ENCODE results near the gene HSPA12B.

Gene HSPA12B, protein sequence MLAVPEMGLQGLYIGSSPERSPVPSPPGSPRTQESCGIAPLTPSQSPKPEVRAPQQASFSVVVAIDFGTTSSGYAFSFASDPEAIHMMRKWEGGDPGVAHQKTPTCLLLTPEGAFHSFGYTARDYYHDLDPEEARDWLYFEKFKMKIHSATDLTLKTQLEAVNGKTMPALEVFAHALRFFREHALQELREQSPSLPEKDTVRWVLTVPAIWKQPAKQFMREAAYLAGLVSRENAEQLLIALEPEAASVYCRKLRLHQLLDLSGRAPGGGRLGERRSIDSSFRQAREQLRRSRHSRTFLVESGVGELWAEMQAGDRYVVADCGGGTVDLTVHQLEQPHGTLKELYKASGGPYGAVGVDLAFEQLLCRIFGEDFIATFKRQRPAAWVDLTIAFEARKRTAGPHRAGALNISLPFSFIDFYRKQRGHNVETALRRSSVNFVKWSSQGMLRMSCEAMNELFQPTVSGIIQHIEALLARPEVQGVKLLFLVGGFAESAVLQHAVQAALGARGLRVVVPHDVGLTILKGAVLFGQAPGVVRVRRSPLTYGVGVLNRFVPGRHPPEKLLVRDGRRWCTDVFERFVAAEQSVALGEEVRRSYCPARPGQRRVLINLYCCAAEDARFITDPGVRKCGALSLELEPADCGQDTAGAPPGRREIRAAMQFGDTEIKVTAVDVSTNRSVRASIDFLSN

DNA sequence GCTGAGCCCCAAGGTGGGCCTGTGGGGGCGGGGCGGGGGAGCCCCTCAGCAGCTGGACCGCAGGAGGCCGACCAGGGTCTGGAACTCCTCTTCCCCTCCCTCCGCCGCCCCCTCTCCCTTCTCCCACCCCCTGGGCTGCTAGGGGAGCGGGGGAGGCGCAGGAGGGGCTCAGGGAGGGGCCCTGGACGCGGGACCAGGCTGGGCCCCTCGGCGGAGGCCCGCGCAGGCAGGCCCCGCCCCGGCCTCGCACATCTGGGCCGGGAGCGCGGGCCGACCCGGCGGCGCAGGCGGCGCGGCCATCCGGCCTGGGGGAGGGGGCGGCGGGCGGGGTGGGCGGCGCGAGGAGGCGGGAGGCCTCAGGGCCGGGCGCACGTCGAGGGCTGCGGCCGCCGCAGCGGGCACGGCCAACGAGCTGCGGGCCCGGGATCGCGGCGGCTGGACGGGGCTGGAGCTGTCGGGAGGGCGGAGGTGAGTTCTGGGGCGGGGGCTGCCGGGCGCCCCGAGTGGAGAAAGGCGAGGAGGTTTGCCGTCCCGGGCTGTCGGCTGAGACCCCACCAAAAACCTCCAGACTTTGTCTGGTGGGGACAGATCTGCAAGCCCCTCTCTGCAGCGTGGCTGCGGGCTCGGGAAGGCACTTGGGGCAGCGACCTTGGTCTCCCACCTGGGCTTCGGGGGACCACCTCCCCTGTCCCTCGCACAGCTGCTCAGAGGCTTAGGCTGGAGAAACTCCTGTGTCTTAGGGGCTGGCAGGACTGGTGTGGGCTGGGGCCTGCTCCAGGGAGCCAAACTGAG, at the start of gene HSPA12B:
Gene HSPA12B (plus strand): TSS at position 359 of the 792 bp plus-strand sequence. CDS start 5,990 bp downstream, outside the sequence.
- DNase-seq (ENCODE audit: low spot score) = no peak

DNA sequence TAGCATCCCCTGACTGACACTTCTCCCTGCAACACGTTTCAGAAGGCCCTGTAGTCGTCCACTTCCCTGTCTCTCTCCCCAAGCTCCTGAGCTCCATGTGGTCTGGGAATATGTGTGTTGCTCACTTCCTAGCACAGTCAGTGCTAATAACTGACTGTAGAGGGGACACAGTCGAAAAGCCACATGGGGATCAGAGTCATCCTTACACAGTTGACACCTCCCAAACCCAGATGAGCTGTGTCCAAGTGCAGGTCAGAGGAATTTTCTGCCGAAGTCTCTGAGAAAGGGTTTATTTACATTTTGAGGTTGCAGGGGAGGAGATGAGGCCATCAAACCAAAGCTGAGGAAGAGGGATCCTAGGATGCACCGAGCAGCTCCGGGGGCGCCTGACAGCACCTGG, 47.1 kb upstream of the HSPA12B start:
- DNase-seq (ENCODE audit: low spot score) = no peak

DNA sequence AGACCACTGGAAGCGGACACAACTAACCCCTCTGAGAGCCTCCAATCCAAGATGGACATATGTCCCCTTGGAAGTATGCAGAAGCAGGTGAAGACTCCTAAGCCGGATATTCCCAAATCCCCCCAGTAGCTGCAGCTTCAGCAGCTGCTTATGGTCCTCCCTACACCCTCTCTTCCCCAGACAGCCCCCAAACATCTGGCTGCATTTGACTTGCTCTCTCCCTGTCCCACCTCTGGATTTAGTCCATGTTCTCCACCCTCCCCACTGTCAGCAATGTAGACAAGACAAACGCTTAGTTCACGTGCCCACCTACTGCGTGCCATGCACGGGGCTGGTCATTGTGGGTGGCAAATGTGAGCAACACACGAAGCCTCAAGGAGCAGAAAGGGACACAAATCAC, 46.1 kb upstream of the HSPA12B start:
- no peak for DNase-seq (ENCODE audit: low spot score)

DNA sequence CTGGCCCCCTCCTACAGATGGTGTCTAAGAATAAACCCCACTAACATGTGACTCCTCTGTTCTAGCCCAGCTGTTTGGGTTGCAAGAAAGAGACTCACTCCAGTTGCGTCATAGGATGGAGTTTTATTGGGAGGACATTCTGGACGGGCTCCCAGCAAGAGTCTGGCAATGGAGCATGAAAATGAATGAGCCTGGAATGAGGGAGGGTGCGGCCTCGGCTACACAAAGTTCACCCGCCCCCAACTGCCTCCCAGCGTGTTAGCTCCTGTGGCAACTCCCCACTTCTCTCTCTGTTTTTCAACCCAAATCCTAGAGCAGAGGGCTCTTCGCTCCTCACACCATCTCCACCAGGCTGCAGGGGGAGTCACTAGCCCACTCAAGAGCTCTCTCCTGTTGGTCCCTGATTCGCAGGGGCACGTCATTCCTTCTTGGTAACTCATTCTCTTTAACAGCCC, 45.6 kb upstream of the HSPA12B start:
- DNase-seq (ENCODE audit: low spot score) = no peak

DNA sequence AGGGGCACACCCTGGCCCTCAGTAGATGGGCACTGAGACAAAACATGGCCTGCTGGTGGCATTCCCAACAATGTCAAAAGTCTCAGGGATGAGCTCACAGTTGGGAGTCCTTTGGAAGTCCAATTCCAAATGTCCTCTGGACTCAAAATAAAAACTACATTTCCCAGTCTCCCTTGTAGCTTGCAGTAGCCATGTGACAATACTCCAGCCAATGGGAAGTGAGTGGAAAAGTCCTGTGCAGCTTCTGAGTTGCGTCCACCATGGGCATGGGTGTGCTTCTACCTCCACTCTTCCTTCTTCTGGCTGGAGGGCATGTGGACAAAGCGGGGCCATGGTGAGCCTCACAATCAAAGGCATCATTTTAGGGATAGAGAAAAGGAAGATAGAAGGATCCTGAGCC, 44.8 kb upstream of the HSPA12B start:
- DNase-seq (ENCODE audit: low spot score) = no peak

DNA sequence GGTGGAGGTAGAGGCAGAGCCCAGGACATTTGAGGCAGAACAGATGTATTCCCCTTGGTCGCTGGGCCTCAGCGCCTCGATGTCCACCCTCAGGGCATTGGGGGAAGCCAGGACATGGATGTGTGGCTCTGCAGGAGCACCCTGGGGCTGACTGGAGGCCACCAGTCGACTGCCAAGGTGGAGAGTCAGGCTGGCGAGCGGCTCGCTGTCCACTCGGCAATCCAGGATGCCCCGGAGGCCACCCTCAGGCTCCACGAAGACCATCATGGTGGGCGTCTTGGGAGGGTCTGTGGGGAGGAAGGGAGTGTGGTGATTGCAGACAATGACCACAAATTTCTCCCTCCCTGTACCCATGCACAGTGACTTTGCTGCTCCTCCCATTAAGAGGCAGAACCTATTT, 42.5 kb upstream of the HSPA12B start:
- DNase-seq (ENCODE audit: low spot score) = no peak

DNA sequence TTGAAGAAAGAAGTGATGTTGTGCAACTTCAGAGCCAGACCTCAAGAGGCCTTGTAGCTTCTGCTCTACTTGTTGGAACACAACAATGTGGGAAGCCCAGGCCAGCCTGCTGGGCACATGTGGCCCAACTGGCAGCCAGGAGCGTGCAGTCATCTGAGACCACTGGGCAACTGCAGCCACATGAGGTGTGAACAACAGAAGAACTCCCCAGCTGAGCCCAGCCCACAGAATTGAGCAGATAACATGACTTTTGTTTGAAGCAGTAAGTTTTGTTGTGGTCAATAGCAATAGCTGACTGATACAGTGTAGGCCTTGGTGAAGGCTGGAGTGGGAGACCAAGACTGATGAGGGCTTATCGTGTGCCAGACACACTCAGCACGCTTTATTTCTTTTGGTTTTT, 42.1 kb upstream of the HSPA12B start:
- DNase-seq (ENCODE audit: low spot score) = no peak

DNA sequence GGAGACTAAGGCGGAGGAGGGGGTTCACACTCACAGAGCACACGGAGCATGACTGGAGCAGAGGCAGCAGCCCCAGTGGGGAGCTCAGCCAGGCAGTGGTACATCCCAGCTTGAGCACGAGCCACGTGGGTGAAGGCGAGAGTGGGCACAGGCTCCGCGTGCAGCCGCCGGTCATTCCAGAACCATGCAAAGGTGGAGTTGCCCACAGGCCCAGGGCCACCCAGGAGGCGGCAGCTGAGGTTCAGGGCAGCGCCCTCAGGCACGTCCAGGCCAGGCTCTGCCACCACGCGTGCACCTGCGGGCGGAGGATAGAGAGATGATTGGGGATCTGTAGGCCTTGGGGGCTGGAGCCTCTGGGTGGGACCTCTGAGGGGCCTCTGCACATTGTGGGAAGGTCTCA, 41.2 kb upstream of the HSPA12B start:
- no peak for DNase-seq (ENCODE audit: low spot score)

DNA sequence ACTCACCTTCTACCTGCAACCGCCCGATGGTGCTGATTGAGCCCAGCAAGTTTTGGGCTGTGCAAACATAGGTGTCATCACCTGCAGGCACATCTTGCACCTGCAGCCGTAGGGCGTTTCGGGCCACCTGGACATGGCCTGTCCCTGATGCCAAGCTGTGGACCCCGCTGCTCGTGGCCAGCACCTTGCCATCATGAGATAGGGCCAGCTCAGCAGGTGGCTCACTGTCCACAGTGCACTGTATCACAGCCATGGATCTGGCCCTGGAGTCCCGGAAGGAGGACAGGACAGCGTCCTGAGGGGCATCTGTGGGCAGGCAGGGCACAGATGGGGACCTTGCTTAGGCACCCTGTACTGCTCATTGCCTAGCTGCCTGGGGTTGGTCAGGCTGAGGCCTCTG, 40.6 kb upstream of the HSPA12B start:
- DNase-seq (ENCODE audit: low spot score) = no peak

DNA sequence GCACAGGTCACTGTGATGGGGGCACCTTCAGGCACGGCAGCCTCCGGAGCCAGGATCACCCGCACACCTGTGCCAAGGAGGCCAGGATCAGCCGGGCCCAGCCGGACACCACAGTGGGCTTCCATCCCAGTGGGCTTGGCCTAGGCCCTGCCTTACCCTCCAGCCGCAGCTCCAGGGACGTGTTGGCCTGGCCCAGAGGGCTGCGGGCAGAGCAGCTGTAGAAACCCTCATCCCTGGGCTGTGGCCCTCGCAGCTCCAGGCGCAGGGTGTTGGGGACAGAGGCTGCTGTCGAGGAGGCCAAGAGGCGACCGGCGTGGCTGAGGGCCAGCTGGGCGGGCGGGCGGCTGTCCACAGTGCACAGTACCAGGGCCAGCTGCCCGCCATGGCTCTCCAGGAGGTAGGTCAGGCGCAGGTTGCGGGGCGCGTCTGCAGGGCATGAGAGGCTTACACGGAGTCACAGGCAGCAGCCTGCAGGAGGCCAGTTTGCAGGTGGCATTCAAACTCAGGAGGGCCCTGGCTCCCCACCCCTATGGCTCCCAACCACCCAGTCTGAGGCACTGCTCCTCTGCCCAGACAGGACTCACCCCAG, 39.7 kb upstream of the HSPA12B start:
- no peak for DNase-seq (ENCODE audit: low spot score)

DNA sequence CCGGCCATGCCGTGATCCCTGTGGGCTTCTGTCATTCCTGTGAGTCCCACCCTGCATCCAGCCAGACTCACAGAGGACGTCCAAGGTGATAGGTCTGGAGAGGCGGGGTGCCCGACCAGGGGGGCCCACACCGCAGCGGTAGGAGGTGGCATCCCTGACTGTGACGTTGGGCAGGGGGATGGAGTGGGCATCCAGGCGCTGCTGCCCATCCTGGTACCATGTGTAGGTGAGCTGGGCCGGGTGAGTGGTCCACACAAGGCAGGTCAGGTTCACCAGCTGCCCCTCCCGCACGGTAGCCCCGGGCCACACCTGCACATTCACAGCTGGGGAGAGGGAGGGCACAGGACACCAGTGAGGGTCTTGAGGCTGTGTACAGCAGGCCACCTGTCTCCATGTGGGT, 39.1 kb upstream of the HSPA12B start:
- no peak for DNase-seq (ENCODE audit: low spot score)

DNA sequence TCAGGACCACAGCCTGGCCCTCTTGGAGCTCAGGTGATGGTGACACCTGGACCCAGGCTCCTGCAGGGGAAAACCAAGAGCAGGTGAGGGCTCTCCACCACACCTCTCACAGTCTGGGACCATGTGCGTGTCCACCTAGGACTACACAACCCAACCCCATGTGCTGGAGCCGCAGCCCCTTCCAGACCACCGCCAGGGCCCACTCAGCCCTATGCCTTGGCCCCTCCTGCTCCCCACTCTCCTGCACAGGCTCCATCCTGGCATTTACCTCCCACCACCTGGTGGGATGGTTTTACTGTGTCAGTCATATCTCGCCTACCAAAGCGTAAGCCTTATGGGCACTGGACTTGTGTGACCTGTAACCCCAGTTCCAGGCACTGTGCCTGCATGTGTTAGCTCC, 37.6 kb upstream of the HSPA12B start:
- DNase-seq (ENCODE audit: low spot score) = no peak

DNA sequence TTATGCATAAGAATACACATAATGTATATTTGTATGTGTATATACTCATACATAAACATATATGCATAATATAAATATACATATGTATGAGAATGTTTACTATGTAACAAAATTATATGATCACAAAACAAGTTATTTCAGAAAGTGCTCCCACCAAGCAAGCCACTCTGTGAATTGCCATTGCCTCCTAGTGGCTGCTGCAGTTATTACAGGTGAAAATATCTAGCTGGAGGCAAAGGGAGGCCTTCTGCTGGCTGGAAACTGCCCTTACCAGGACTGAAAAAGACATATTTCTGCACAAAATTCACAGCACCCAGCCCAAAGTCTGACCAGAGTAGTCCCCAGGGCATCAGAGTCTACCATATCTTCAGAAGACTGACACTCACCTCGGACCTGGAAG, 36.3 kb upstream of the HSPA12B start:
- DNase-seq (ENCODE audit: low spot score) = peak; percentile 67

DNA sequence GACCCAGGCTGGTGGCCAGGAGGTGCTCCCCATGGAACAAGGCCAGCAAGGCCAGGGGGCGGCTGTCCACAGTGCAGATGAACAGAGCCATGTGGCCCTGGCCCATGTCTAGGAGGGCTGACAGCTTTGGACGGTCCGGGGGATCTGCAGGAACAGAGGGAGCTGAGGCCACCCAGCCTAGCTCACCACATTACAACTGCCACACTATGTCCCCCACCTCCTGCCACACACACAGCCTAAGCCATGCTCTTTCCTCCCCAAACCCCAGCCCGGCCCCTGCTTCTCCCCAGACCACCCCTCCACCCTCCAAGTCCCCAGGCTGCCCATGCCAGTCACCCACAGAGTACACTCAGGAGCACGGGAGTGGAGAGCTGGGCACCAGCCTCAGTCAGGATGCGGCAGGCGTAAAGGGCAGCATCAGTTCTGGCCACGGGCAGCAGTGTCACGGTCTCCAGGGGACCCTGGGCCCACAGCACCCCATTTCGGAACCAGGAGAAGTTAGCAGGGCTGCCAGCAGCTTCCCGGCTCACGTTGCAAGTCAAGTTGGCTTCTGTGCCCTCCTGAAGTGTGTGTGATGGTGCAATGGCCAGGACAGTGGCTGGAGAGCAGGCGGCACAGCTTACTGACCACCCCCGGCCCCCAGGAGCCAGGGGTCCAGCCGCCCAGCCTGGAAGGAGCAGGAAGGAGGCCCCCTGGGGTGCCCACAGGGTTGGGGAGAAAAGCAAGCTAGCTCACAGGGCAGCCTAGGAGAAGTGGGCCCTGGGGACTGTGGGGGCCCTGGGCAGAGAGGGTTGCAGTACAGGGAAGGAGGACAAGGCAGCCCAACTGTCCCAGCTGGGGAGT, 35.5 kb upstream of the HSPA12B start:
- DNase-seq (ENCODE audit: low spot score) = no peak

DNA sequence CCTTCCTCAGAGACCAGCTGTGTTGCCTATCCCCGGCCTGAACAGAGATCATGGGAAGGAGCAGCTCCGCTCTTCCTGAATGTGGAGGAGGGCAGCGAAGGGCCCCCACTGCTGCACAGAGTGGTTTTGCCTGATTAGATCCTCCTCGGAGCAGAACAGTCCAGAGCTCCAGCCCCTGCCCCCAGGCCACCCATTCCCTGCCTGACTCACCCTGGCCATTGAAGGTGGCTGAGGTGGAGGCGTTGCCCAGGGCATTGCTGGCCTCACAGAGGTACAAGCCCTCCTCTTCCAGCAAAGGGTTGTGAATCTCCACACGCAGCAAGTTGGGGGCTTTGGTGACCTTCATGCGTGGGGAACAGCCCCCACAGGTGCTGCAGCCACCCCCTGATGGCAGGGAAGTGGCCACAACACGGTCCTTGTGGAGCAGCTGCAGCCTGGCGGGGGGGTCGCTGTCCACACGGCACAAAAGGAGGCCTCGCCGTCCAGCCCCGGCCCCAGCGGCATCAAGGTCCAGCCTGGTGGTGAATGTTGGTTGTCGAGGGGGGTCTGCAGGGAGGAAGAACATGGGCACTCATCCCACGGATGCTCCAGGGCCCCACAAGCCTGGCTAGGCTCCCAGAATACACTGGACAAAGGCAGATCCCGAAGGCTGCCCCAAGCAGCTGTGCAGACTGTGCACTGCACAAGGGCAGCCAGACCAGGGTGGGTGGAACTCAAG, 34.7 kb upstream of the HSPA12B start:
- DNase-seq (ENCODE audit: low spot score) = no peak

DNA sequence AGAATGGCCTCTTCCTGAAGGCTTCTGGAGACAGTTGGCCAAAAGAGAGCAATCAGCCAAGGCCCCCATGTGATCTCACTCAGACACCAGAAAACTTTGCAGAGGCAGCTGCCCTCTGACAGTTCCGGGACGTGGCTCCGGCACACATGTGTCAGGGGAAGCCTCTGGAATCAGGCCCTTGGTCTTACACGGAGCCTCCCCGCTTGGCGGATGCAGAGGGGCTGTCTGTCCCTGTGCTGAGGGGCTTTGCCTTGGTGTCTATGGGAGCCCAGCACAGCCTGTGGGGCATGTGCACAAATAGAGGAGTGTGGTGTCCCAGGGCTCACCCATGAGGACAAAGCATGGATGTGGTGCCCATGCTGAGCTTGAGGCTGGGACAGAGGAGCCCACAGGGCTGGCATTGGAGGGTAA, 33.9 kb upstream of the HSPA12B start:
- no peak for DNase-seq (ENCODE audit: low spot score)

DNA sequence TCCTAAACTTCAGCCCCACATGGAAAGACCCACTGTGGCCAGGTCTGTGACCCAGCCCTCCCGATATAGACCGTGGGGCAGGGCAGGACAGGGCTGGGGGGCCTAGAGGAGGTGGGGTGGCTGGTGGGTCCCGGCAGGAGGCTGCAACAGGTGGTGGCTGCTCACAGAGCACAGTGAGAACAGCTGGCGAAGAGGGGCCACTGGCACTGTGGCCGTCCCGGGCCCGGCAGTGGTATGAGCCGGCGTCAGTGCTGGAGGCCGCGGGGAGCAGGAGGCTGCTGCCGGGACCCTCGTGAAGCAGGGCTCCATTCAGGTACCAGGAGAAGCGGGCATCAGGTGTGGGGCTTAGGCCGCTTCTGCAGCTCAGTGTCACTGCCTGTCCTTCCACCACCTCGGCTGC, 33.4 kb upstream of the HSPA12B start:
- no peak for DNase-seq (ENCODE audit: low spot score)

DNA sequence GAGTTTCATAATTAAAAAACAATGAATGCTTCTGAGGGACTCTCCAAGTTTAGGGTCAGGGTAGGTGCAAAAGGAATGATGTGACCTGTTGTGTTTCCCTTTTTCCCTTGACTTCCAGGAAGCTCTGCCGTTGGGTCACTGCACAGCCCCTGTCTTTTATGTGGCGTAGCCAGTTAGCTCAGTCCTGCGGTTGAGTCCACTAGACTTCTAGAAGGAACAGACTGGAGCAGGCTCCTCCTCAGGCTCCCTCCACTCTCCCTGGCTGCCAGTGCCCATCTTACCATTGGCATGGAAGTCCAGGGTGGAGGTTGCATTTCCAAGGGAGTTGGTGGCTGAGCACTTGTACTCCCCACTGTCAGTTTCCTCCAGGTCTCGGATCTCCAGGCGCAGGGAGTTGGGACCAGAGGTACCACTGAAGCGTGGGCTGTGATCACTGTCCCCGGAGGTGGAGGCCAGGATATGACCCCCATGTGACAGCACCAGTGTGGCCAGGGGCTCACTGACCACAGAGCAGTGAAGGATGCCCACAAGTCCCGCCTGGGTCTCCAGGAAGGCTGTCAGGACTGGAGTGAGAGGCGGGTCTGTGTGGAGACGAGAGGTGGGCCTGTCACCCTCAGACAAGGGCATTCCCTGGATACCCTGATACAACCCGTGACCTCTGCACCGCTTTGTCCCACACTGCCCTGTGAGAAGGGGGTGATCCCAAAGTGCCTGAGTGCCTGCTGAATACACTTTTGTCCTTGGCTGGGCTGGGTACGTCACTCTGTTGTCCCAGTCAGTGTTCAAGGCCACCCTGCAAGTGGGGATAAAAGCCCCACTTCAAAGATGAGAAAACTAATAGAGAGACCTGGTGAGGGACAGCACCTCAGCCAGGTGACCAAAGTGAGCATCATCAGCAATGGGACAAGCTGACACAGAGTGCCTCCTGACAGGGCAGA, 31.2 kb upstream of the HSPA12B start:
- DNase-seq (ENCODE audit: low spot score) = no peak

DNA sequence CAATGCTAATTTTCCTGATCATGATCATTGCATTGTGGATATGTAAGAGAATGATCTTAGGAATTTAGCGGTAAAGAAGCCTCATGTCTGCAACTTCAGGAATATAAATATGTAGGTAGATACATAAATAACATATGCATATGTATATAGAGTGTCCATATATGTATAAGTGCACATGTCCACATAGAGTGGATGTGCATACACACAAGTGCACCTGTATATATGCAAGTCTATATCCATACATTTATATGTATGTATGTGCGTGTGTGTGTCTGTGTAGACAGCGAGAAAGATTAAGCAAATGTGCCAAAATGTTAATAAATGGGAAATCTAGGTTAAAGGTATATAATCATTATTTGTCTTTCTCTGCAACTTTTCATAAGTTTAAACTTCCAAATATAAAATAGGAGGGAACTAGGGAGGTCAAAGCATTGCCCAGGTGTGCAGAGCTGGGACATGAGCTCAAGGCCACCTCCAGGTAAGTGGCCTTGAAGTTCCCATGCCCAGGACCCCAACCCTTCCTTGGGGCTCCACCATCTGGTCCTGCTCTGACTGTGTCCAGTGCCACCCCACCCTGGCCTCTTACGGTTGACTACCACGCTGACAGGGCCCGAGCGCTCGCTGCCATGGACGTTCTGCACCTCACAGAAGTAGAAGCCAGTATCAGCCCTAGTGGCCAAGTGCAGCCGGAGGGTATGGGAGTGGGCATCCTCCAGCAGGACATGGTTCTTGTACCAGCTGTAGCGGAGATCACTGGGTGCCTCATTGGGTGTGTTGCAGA, 29.7 kb upstream of the HSPA12B start:
- DNase-seq (ENCODE audit: low spot score) = no peak
